HG03342 (cell line): ENCODE results near the gene PRRC2C.
"Not testable (repeated sequence)": the region's sequence is repeated elsewhere in the genome, so short reads cannot be mapped to it uniquely, and the experiment has no call there.

Experiments used
- ATAC-seq: cut with Tn5 transposase; IDR thresholded peaks from one replicate; pipeline ENCODE4 v1.9.1; 2021; ENCODE audit warnings: mild to moderate bottlenecking, moderate library complexity; ENCODE audit not compliant: unreplicated experiment

PRRC2C gene

GRCh38 chr1:171582589-171582988 lies 97.3 kb downstream of the PRRC2C start:
- ATAC-seq: no peak

- no peak for ATAC-seq
Measured at GRCh38 chr1:171583591-171584201, 98.4 kb downstream of the PRRC2C start.

GRCh38 chr1:171585715-171586114 lies 100.4 kb downstream of the PRRC2C start:
- ATAC-seq: no peak

GRCh38 chr1:171588230-171588629 lies 102.9 kb downstream of the PRRC2C start:
- no peak for ATAC-seq

- ATAC-seq: no peak
Measured at GRCh38 chr1:171590022-171590421, 104.7 kb downstream of the PRRC2C start.

- no peak for ATAC-seq
Measured at GRCh38 chr1:171595324-171595723, 110.0 kb downstream of the PRRC2C start.

GRCh38 chr1:171596119-171596518 lies 110.8 kb downstream of the PRRC2C start:
- no peak for ATAC-seq

GRCh38 chr1:171596705-171597104 lies 111.4 kb downstream of the PRRC2C start:
- no peak for ATAC-seq

- ATAC-seq: no peak
Measured at GRCh38 chr1:171597203-171597602, 111.9 kb downstream of the PRRC2C start.

- ATAC-seq: not testable (repeated sequence)
Measured at GRCh38 chr1:171600310-171600709, 115.0 kb downstream of the PRRC2C start.

- ATAC-seq: no peak
Measured at GRCh38 chr1:171600862-171601261, 115.5 kb downstream of the PRRC2C start.

GRCh38 chr1:171603042-171603441 lies 117.7 kb downstream of the PRRC2C start:
- ATAC-seq: not testable (repeated sequence)

GRCh38 chr1:171606402-171606941 lies 121.1 kb downstream of the PRRC2C start:
- peak; percentile 60 for ATAC-seq

GRCh38 chr1:171610385-171610784 lies 125.1 kb downstream of the PRRC2C start:
- ATAC-seq: no peak

- no peak for ATAC-seq
Measured at GRCh38 chr1:171611306-171611705, 126.0 kb downstream of the PRRC2C start.

GRCh38 chr1:171613282-171613681 lies 128.0 kb downstream of the PRRC2C start:
- no peak for ATAC-seq

GRCh38 chr1:171615122-171615906 lies 130.0 kb downstream of the PRRC2C start:
- ATAC-seq: not testable (repeated sequence)

GRCh38 chr1:171616586-171616985 lies 131.3 kb downstream of the PRRC2C start:
- no peak for ATAC-seq

- no peak for ATAC-seq
Measured at GRCh38 chr1:171622152-171622462, 136.8 kb downstream of the PRRC2C start, which contains the start of gene MYOCOS. TSS of gene MYOCOS (plus strand) at chr1:171622243. CDS start at chr1:171623884, 1,641 bp downstream.

- no peak for ATAC-seq
Measured at GRCh38 chr1:171623651-171624331, 138.5 kb downstream of the PRRC2C start.

GRCh38 chr1:171625225-171625624 lies 139.9 kb downstream of the PRRC2C start:
- no peak for ATAC-seq

- no peak for ATAC-seq
Measured at GRCh38 chr1:171627020-171627419, 141.7 kb downstream of the PRRC2C start.
